ENCODE data around the gene RAB9B. TPM values are rescaled to one million over a fixed set of nuclear protein-coding genes. Genes with fewer than 3 reads are reported as not detected.

Gene RAB9B
- total RNA-seq, 1 donor from 2014 or later, result 0.55 TPM

GRCh38 chrX:103806862-103807474 is 25.1 kb downstream of the RAB9B start:
- Histone ChIP-seq H3K9me3 (no peaks in the 10 kb centered on the region), H3K27ac (no peak overlapping the region), H3K4me3 (no peak overlapping the region), H3K4me1 (no peaks in the 10 kb centered on the region), H3K27me3 (no peaks in the 10 kb centered on the region), H3K36me3 (no peaks in the 10 kb centered on the region)
- ATAC-seq (no peak), DNase-seq (no peak)
- intact Hi-C loops (cut with DNase I), result no loop called here
- TF ChIP-seq CTCF (IDR thresholded peaks at IDR 0.05), result no peak

- no peak overlapping the region for H3K27ac ChIP-seq
- H3K4me1 ChIP-seq, result no peaks in the 10 kb centered on the region
- H3K4me3 ChIP-seq, result no peak overlapping the region
- ATAC-seq, result no peak
- intact Hi-C loops (cut with DNase I), result no loop called here
- no peak for TF ChIP-seq CTCF (IDR thresholded peaks at IDR 0.05)
- no peaks in the 10 kb centered on the region for H3K9me3 ChIP-seq
- DNase-seq, result no peak
- H3K27me3 ChIP-seq, result no peaks in the 10 kb centered on the region
- no peaks in the 10 kb centered on the region for H3K36me3 ChIP-seq
These were observed 26.2 kb downstream of the RAB9B start for GRCh38 chrX:103805860-103806259.

GRCh38 chrX:103800318-103800717 is 31.7 kb downstream of the RAB9B start:
- no peak for ATAC-seq
- no peak for DNase-seq
- no peak for TF ChIP-seq CTCF (IDR thresholded peaks at IDR 0.05)
- no peaks in the 10 kb centered on the region for H3K4me1 ChIP-seq
- H3K27me3 ChIP-seq, result no peaks in the 10 kb centered on the region
- no peaks in the 10 kb centered on the region for H3K36me3 ChIP-seq
- H3K27ac ChIP-seq, result no peak overlapping the region
- intact Hi-C loops (cut with DNase I), result no loop called here
- no peak overlapping the region for H3K4me3 ChIP-seq
- no peaks in the 10 kb centered on the region for H3K9me3 ChIP-seq

- H3K4me1 ChIP-seq, result no peaks in the 10 kb centered on the region
These were observed 34.4 kb downstream of the RAB9B start for GRCh38 chrX:103797691-103798090.

GRCh38 chrX:103794119-103794518 is 37.9 kb downstream of the RAB9B start:
- Histone ChIP-seq H3K4me1 (no peaks in the 10 kb centered on the region), H3K9me3 (no peaks in the 10 kb centered on the region), H3K27me3 (no peaks in the 10 kb centered on the region), H3K4me3 (no peak overlapping the region), H3K27ac (no peak overlapping the region), H3K36me3 (no peaks in the 10 kb centered on the region)
- intact Hi-C loops (cut with DNase I), result no loop called here
- TF ChIP-seq CTCF (IDR thresholded peaks at IDR 0.05), result no peak
- no peak for ATAC-seq
- no peak for DNase-seq

More at GRCh38 chrX:103797691-103798090, 34.4 kb downstream of the RAB9B start:
- Histone ChIP-seq H3K27me3 (no peaks in the 10 kb centered on the region), H3K9me3 (no peaks in the 10 kb centered on the region), H3K36me3 (no peaks in the 10 kb centered on the region), H3K27ac (no peak overlapping the region), H3K4me3 (no peak overlapping the region)
- intact Hi-C loops (cut with DNase I), result no loop called here
- no peak for ATAC-seq
- DNase-seq, result no peak
- no peak for TF ChIP-seq CTCF (IDR thresholded peaks at IDR 0.05)

- no peak for TF ChIP-seq CTCF (IDR thresholded peaks at IDR 0.05)
- Histone ChIP-seq H3K4me1 (no peaks in the 10 kb centered on the region), H3K9me3 (no peaks in the 10 kb centered on the region), H3K36me3 (no peaks in the 10 kb centered on the region), H3K4me3 (no peak overlapping the region), H3K27me3 (no peaks in the 10 kb centered on the region), H3K27ac (no peak overlapping the region)
- intact Hi-C loops (cut with DNase I), result no loop called here
- no peak for ATAC-seq
- DNase-seq, result no peak
These were observed 38.5 kb downstream of the RAB9B start for GRCh38 chrX:103793545-103793940.
